PC-3 (cell line): ENCODE data around the gene OTUD1. TPM values are rescaled to one million over a fixed set of nuclear protein-coding genes. Genes with fewer than 3 reads are reported as not detected.

Experiments used
- ATAC-seq: fragments of 200-7000 bp; cut with Tn5 transposase; 2 replicates; pipeline ENCODE4 v1.9.1; 2020; ENCODE audit warnings: mild to moderate bottlenecking, moderate library complexity
- BruUV-seq: library from RNA; stranded (reverse); fragments of 400-500 nt; replicated peaks from 2 replicates; lab custom pipeline; 2021; lab: Mats Ljungman, UMichigan
- CTCF ChIA-PET: fragments of 300-600 bp; sonication (Branson Sonifier 250); formaldehyde crosslinking; loops from one replicate; lab custom pipeline; 2022; ENCODE audit warnings: antibody characterized with exemption; lab: Charles Lee
- POLR2A ChIA-PET: fragments of 300-600 bp; sonication (Branson Sonifier 250); formaldehyde crosslinking; loops from one replicate; lab custom pipeline; 2022; ENCODE audit warnings: antibody characterized with exemption; ENCODE audit not compliant: unreplicated experiment; lab: Charles Lee
- DNase-seq: peaks from one replicate; pipeline ENCODE4 v3.0.0-alpha.2; 2015
- H2AFZ ChIP-seq: fragments of 300-600 bp; sonication (generic); 2 replicates; pipeline ENCODE4 v1.6.0; 2016; ENCODE audit warnings: antibody characterized with exemption, low read length
- H3F3A ChIP-seq: fragments of 300-600 bp; sonication (generic); one replicate; pipeline ENCODE4 v1.6.0; 2017; ENCODE audit warnings: antibody characterized with exemption, low read length, control low read depth, mild to moderate bottlenecking; ENCODE audit not compliant: unreplicated experiment
- H3K27ac ChIP-seq: fragments of 300-600 bp; sonication (generic); 2 replicates; pipeline ENCODE4 v1.5.1; 2016; ENCODE audit warnings: mild to moderate bottlenecking, low read length
- H3K27me3 ChIP-seq: fragments of 300-600 bp; sonication (generic); 2 replicates; pipeline ENCODE4 v1.6.1; 2016; ENCODE audit warnings: low read length, mixed read lengths
- H3K36me3 ChIP-seq: fragments of 300-600 bp; sonication (generic); 2 replicates; pipeline ENCODE4 v1.6.1; 2016; ENCODE audit warnings: low read depth, mixed run types, low read length, mixed read lengths
- H3K4me1 ChIP-seq: fragments of 300-600 bp; sonication (generic); 2 replicates; pipeline ENCODE4 v1.5.1; 2016; ENCODE audit warnings: low read length; ENCODE audit not compliant: insufficient read depth
- H3K4me2 ChIP-seq: fragments of 300-600 bp; sonication (generic); 2 replicates; pipeline ENCODE4 v1.6.0; 2016; ENCODE audit warnings: low read length
- H3K4me3 ChIP-seq: fragments of 300-600 bp; sonication (generic); 2 replicates; pipeline ENCODE4 v1.5.1; 2016; ENCODE audit warnings: mild to moderate bottlenecking, low read length, mixed read lengths
- H3K79me2 ChIP-seq: fragments of 300-600 bp; sonication (generic); 2 replicates; pipeline ENCODE4 v1.6.1; 2017; ENCODE audit warnings: low read length, mixed read lengths
- H3K9ac ChIP-seq: fragments of 300-600 bp; sonication (generic); 2 replicates; pipeline ENCODE4 v1.6.0; 2016; ENCODE audit warnings: mild to moderate bottlenecking, low read length
- H3K9me2 ChIP-seq: fragments of 300-600 bp; sonication (generic); replicated peaks from 2 replicates; pipeline ENCODE4 v1.6.1; 2016; ENCODE audit warnings: mixed run types, low read length, mixed read lengths
- H3K9me3 ChIP-seq: fragments of 300-600 bp; sonication (generic); 2 replicates; pipeline ENCODE4 v1.6.1; 2016; ENCODE audit warnings: low read length, mixed read lengths
- H4K20me1 ChIP-seq: fragments of 300-600 bp; sonication (generic); 2 replicates; pipeline ENCODE4 v1.6.1; 2016; ENCODE audit warnings: low read length, mixed read lengths
- EZH2 ChIP-seq: fragments of 300-600 bp; sonication (generic); IDR thresholded peaks from one replicate; pipeline ENCODE4 v1.6.1; 2017; ENCODE audit warnings: antibody characterized with exemption, mild to moderate bottlenecking, low read length; ENCODE audit not compliant: unreplicated experiment
- EZH2phosphoT487 ChIP-seq: fragments of 300-600 bp; sonication (generic); IDR thresholded peaks from 2 replicates; pipeline ENCODE4 v1.6.1; 2018; ENCODE audit warnings: mild to moderate bottlenecking, antibody characterized with exemption, low read length, borderline replicate concordance
- intact Hi-C: fragments of 100-400 bp; cut with micrococcal nuclease; formaldehyde crosslinking; loops from 2 replicates; pipeline ENCODE4 v1.9.0; 2023
- total RNA-seq: library from RNA; depleted of rRNA; stranded (reverse); fragments of >200 nt; gene quantifications from 2 replicates; pipeline ENCODE4 v1.2.3, GENCODE V29; 2014
- TF ChIP-seq, protein P1 (sequence below): fragments of 300-600 bp; sonication (generic); conservative IDR thresholded peaks from 2 replicates; pipeline ENCODE4 v1.5.1; 2017; ENCODE audit warnings: antibody characterized with exemption, low read depth, mild to moderate bottlenecking, low read length

OTUD1 gene
- total RNA-seq, 1 experiment from 2014 or later = 6.0 TPM

DNA sequence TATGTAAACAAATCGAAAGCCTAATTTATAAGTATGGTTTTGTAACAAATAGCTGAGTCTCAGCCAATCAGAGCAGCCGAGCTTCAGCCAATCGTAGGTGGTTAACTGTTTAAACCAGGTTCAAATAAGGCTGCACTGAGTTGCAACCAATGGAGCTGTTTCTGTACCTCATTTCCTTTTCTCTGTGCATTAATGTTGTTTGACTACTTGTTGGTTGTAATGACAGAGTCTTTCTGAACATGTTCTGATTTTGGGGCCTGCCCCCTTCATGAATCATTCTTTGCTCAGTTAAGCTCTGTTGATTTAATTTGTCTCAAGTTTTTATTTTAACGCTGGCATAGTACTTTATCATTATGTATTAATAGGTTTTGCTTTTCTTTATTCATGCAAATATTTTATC is 14.6 kb downstream of the OTUD1 start:
- no peak overlapping the region for H3K9ac ChIP-seq
- no peaks in the 10 kb centered on the region for H3K79me2 ChIP-seq
- H3K4me1 ChIP-seq = peaks cover 5% of the 10 kb centered on the region; the same call in 1 of the 2 replicates
- POLR2A ChIA-PET = interaction anchor here (0.6 kb wide), 1 partner anchor 94 kb away, joined by 5 read pairs; no protein-coding TSS in a partner anchor
- ATAC-seq = peak; percentile 55
- H3K27ac ChIP-seq = no peak overlapping the region
- BruUV-seq = no TSS peak
- no peaks in the 10 kb centered on the region for H3K27me3 ChIP-seq
- intact Hi-C loops = no loop called here
- H3K9me2 ChIP-seq = no peaks in the 10 kb centered on the region
- no peaks in the 10 kb centered on the region for H4K20me1 ChIP-seq
- H2AFZ ChIP-seq = no peak overlapping the region
- no peaks in the 10 kb centered on the region for H3K36me3 ChIP-seq
- no peaks in the 10 kb centered on the region for H3K9me3 ChIP-seq
- no peaks in the 10 kb centered on the region for H3F3A ChIP-seq
- no peak for TF ChIP-seq EZH2phosphoT487
- TF ChIP-seq, protein P1, sequence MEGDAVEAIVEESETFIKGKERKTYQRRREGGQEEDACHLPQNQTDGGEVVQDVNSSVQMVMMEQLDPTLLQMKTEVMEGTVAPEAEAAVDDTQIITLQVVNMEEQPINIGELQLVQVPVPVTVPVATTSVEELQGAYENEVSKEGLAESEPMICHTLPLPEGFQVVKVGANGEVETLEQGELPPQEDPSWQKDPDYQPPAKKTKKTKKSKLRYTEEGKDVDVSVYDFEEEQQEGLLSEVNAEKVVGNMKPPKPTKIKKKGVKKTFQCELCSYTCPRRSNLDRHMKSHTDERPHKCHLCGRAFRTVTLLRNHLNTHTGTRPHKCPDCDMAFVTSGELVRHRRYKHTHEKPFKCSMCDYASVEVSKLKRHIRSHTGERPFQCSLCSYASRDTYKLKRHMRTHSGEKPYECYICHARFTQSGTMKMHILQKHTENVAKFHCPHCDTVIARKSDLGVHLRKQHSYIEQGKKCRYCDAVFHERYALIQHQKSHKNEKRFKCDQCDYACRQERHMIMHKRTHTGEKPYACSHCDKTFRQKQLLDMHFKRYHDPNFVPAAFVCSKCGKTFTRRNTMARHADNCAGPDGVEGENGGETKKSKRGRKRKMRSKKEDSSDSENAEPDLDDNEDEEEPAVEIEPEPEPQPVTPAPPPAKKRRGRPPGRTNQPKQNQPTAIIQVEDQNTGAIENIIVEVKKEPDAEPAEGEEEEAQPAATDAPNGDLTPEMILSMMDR = no peak
- no peak for TF ChIP-seq EZH2
- H3K4me3 ChIP-seq = no peak overlapping the region
- CTCF ChIA-PET = no interaction called here
- peak; percentile 43 for DNase-seq
- H3K4me2 ChIP-seq = no peak overlapping the region

DNA sequence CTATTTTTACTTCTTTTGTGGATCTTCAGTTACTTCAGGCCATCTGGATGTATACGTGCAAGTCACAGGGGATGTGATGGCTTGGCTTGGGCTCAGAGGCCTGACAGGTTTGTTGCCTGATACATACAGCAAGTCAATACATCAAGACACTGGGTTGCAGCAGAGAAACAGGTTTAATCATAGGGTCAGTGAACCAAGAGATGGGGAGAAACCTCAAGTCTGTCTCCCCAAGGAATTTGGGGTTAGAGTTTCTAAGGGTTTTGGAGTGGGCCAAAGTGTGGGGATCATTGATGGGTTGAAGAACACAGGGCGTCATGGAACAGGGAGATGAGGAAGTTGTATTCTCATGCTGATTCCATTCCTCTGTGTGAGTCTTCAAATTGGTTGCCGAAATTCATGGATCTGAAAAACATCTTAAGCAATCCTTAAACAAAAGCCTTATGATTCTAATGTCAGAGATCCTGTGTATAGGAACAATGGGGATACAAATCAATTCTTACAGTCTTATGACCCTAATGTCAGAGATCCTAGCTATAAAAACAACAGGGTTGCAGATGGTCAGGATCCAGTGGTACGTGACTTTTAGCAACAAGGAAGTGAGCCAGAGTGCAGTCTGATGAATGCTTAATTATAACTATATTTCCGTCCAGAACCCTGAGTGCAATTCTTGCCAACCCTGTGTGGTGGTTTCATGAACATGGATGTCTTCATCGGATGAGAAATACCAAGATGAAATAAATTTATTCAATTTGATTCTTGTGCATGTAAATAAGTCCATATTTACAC is 18.9 kb downstream of the OTUD1 start:
- H3K27me3 ChIP-seq = no peaks in the 10 kb centered on the region
- H3K9me3 ChIP-seq = no peaks in the 10 kb centered on the region
- no peaks in the 10 kb centered on the region for H4K20me1 ChIP-seq
- no peak for ATAC-seq
- H3F3A ChIP-seq = no peaks in the 10 kb centered on the region
- H3K4me2 ChIP-seq = no peak overlapping the region
- no peaks in the 10 kb centered on the region for H3K79me2 ChIP-seq
- H3K4me3 ChIP-seq = no peak overlapping the region
- H3K9ac ChIP-seq = no peak overlapping the region
- ChIA-PET POLR2A (no interaction called here), CTCF (no interaction called here)
- intact Hi-C loops = no loop called here
- no TSS peak for BruUV-seq
- no peaks in the 10 kb centered on the region for H3K36me3 ChIP-seq
- no peak overlapping the region for H2AFZ ChIP-seq
- no peaks in the 10 kb centered on the region for H3K9me2 ChIP-seq
- TF ChIP-seq EZH2phosphoT487 = no peak
- TF ChIP-seq, protein P1 = no peak
- TF ChIP-seq EZH2 = no peak
- H3K4me1 ChIP-seq = peaks cover 5% of the 10 kb centered on the region; the same call in 1 of the 2 replicates
- DNase-seq = no peak
- H3K27ac ChIP-seq = no peak overlapping the region

DNA sequence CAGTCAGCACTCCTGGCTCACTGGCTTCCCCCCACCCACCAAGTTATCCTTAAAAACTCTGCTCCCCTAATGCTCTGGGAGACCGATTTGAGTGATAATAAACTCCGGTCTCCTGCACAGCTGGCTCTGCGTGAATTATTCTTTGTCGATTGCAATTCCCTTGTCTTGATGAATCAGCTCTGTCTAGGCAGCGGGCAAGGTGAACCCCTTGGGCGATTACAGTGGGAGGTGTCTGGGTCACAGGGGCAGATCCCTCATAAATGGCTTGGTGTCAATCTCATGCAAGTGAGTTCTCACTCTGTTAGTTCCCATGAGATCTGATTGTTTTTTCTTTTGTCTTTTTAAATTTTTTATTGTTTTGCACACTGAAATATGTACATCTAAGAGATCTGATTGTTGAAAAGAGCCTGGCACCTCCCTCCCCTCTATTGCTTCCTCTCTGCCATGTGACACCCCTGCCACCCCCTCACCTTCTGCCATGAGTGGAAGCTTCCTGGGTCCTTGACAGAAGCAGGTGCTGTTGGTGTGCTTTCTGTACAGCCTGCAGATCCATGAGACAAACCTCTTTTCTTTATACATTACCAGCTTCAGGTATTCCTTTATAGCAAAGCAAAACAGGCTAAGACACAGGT is 20.5 kb downstream of the OTUD1 start:
- no peaks in the 10 kb centered on the region for H3K9me3 ChIP-seq
- CTCF ChIA-PET = no interaction called here
- intact Hi-C loops = no loop called here

More for the DNA sequence above, 20.5 kb downstream of the OTUD1 start:
- DNase-seq (no peak), ATAC-seq (no peak)
- Histone ChIP-seq H3K36me3 (no peaks in the 10 kb centered on the region), H3K4me2 (no peak overlapping the region), H3F3A (no peaks in the 10 kb centered on the region), H3K9ac (no peak overlapping the region), H3K4me3 (no peak overlapping the region), H3K79me2 (no peaks in the 10 kb centered on the region), H3K9me2 (no peaks in the 10 kb centered on the region), H2AFZ (no peak overlapping the region), H3K27me3 (no peaks in the 10 kb centered on the region), H4K20me1 (no peaks in the 10 kb centered on the region), H3K27ac (no peak overlapping the region), H3K4me1 (no peaks in the 10 kb centered on the region)
- BruUV-seq = no TSS peak
- TF ChIP-seq, protein P1 = no peak
- no peak for TF ChIP-seq EZH2phosphoT487
- TF ChIP-seq EZH2 = no peak
- POLR2A ChIA-PET = no interaction called here
